H1 (cell line): ENCODE results near the gene PLEKHA5. TPM values are rescaled to one million over a fixed set of nuclear protein-coding genes. Genes with fewer than 3 reads are reported as not detected.
A peak's percentile ranks its signal among the peaks of the same experiment; 100 is the strongest.

Source experiments
- CTCF ChIA-PET: fragments of 300-600 bp; sonication (Branson Sonifier 250); formaldehyde crosslinking; loops from one replicate; lab custom pipeline; 2021; ENCODE audit not compliant: partially characterized antibody; lab: Charles Lee
- POLR2A ChIA-PET: fragments of 300-600 bp; sonication (Branson Sonifier 250); formaldehyde crosslinking; loops from one replicate; lab custom pipeline; 2021; ENCODE audit warnings: inconsistent platforms; ENCODE audit not compliant: partially characterized antibody; lab: Charles Lee
- DNase-seq, 2 experiments: peaks; one replicate each; pipeline versions ENCODE4 v3.0.0 to v3.0.0-alpha.2; 2010 to 2022; ENCODE audit warnings: low spot score in 2 of 2, low read depth in 1 of 2, mixed read lengths in 1 of 2
- FAIRE-seq: peaks from 2 replicates; lab custom pipeline; 2011; peaks lifted over from hg19 to GRCh38; lab: Jason Lieb, UNC
- H2AFZ ChIP-seq: 2 replicates; pipeline ENCODE4 v1.8.1; 2012; ENCODE audit warnings: low read length, inconsistent platforms
- H2AK5ac ChIP-seq: 2 replicates; pipeline ENCODE4 v1.6.1; 2013; ENCODE audit warnings: low read depth, low read length
- H2BK120ac ChIP-seq: replicated peaks from 2 replicates; pipeline ENCODE3; 2013; ENCODE audit warnings: low read depth, low read length, inconsistent platforms
- H2BK12ac ChIP-seq: 2 replicates; pipeline ENCODE4 v1.6.1; 2013; ENCODE audit warnings: low read depth, low read length
- H2BK15ac ChIP-seq: 2 replicates; pipeline ENCODE4 v1.6.1; 2013; ENCODE audit warnings: low read length
- H2BK20ac ChIP-seq: 2 replicates; pipeline ENCODE4 v1.6.1; 2013; ENCODE audit warnings: low read length
- H2BK5ac ChIP-seq: 2 replicates; pipeline ENCODE4 v1.6.1; 2013; ENCODE audit warnings: low read depth, low read length
- H3K14ac ChIP-seq: 2 replicates; pipeline ENCODE4 v1.6.1; 2013; ENCODE audit warnings: inconsistent platforms; ENCODE audit not compliant: insufficient read length
- H3K18ac ChIP-seq: 2 replicates; pipeline ENCODE4 v1.6.1; 2013; ENCODE audit warnings: low read length; ENCODE audit errors: extremely low read depth
- H3K23ac ChIP-seq: 2 replicates; pipeline ENCODE4 v1.6.1; 2013; ENCODE audit warnings: inconsistent platforms; ENCODE audit not compliant: insufficient read length
- H3K23me2 ChIP-seq: 2 replicates; pipeline ENCODE4 v1.6.1; 2013; ENCODE audit warnings: low read depth, low read length
- H3K27ac ChIP-seq: 2 replicates; pipeline ENCODE4 v1.6.1; 2011; ENCODE audit warnings: low read depth, low read length, inconsistent platforms
- H3K27me3 ChIP-seq, 4 experiments: replicated peaks in 1 of 4; 1 replicate in 1 of 4; 2 replicates in 3 of 4; pipeline versions ENCODE4 v1.6.1 to v1.8.1; 2011 to 2013; ENCODE audit warnings: low read length in 3 of 4, mild to moderate bottlenecking in 3 of 4, inconsistent platforms in 2 of 4, mixed read lengths in 2 of 4, moderate library complexity in 1 of 4; ENCODE audit not compliant: control insufficient read depth in 3 of 4, insufficient read depth in 3 of 4; ENCODE audit errors: extremely low read depth in 1 of 4
- H3K36me3 ChIP-seq, 4 experiments: 2 replicates each; pipeline versions ENCODE4 v1.6.1 to v1.8.1; 2011 to 2013; ENCODE audit warnings: mild to moderate bottlenecking in 4 of 4, low read length in 3 of 4, moderate library complexity in 2 of 4, control low read depth in 1 of 4, inconsistent platforms in 1 of 4; ENCODE audit not compliant: insufficient read depth in 4 of 4, control insufficient read depth in 2 of 4
- H3K4ac ChIP-seq: replicated peaks from 2 replicates; pipeline ENCODE3; 2013; ENCODE audit warnings: low read length, low read depth, mixed read lengths, inconsistent platforms; ENCODE audit not compliant: insufficient read length
- H3K4me1 ChIP-seq, 4 experiments: replicated peaks in 1 of 4; 1 replicate in 1 of 4; 2 replicates in 3 of 4; pipeline versions ENCODE4 v1.6.1 to v1.8.1; 2011 to 2013; ENCODE audit warnings: low read length in 3 of 4, inconsistent platforms in 2 of 4, mixed read lengths in 1 of 4; ENCODE audit not compliant: insufficient read depth in 4 of 4, control insufficient read depth in 3 of 4
- H3K4me2 ChIP-seq, 2 experiments: 2 replicates each; pipeline versions ENCODE4 v1.6.1 to v1.8.1; 2011 to 2013; ENCODE audit warnings: low read depth in 2 of 2, low read length in 2 of 2, control low read depth in 1 of 2, inconsistent platforms in 1 of 2, mild to moderate bottlenecking in 1 of 2; ENCODE audit not compliant: insufficient read depth in 1 of 2
- H3K4me3 ChIP-seq, 4 experiments: fragments of 200-600, 300-600 bp in 1 of 4; sonication (generic), shearing (Covaris generic), sonication (Bioruptor Twin) in 1 of 4; 2 replicates each; pipeline versions ENCODE4 v1.5.1 to v1.8.1; 2011 to 2016; ENCODE audit warnings: low read length in 4 of 4, low read depth in 3 of 4, control low read depth in 2 of 4, inconsistent platforms in 2 of 4, mild to moderate bottlenecking in 2 of 4, mixed read lengths in 1 of 4, moderate library complexity in 1 of 4; ENCODE audit not compliant: insufficient read depth in 2 of 4; ENCODE audit errors: extremely low read depth in 1 of 4
- H3K56ac ChIP-seq: replicated peaks from 2 replicates; pipeline ENCODE3; 2013; ENCODE audit warnings: low read depth, mild to moderate bottlenecking, mixed read lengths, low read length, inconsistent platforms; ENCODE audit not compliant: insufficient read length
- H3K79me1 ChIP-seq: 2 replicates; pipeline ENCODE4 v1.6.1; 2013; ENCODE audit warnings: low read depth, low read length, control low read depth
- H3K79me2 ChIP-seq, 2 experiments: 2 replicates each; pipeline versions ENCODE4 v1.6.1 to v1.8.1; 2012 to 2013; ENCODE audit warnings: low read length in 2 of 2, mild to moderate bottlenecking in 2 of 2, inconsistent platforms in 1 of 2; ENCODE audit not compliant: insufficient read depth in 2 of 2, control insufficient read depth in 1 of 2
- H3K9ac ChIP-seq, 4 experiments: replicated peaks in 1 of 4; 1 replicate in 1 of 4; 2 replicates in 3 of 4; pipeline versions ENCODE4 v1.6.1 to v1.8.1; 2011 to 2013; ENCODE audit warnings: low read depth in 3 of 4, low read length in 3 of 4, control low read depth in 2 of 4, mild to moderate bottlenecking in 2 of 4, moderate library complexity in 2 of 4, inconsistent platforms in 1 of 4; ENCODE audit errors: extremely low read depth in 1 of 4
- H3K9me3 ChIP-seq, 2 experiments: 2 replicates each; pipeline versions ENCODE4 v1.6.1 to v1.8.1; 2012 to 2013; ENCODE audit warnings: mild to moderate bottlenecking in 2 of 2, moderate library complexity in 2 of 2, control low read depth in 1 of 2, inconsistent platforms in 1 of 2, low read depth in 1 of 2, low read length in 1 of 2, mixed read lengths in 1 of 2; ENCODE audit not compliant: insufficient read depth in 2 of 2
- H4K20me1 ChIP-seq, 2 experiments: replicated peaks in 1 of 2; 2 replicates each; pipeline versions ENCODE3 to v1.8.1; 2011 to 2013; ENCODE audit warnings: inconsistent platforms in 2 of 2, low read length in 2 of 2, mild to moderate bottlenecking in 1 of 2; ENCODE audit not compliant: insufficient read depth in 2 of 2, control insufficient read depth in 1 of 2
- H4K5ac ChIP-seq: 2 replicates; pipeline ENCODE4 v1.6.1; 2013; ENCODE audit warnings: low read length, low read depth, mixed read lengths, inconsistent platforms; ENCODE audit not compliant: insufficient read length
- H4K8ac ChIP-seq: 2 replicates; pipeline ENCODE4 v1.8.0; 2013; ENCODE audit warnings: mild to moderate bottlenecking, moderate library complexity, low read length, inconsistent platforms; ENCODE audit not compliant: insufficient read depth; ENCODE audit errors: extremely low read depth
- H4K91ac ChIP-seq: replicated peaks from 2 replicates; pipeline ENCODE3; 2013; ENCODE audit warnings: low read length, mixed read lengths, inconsistent platforms; ENCODE audit not compliant: insufficient read length
- CHD1 ChIP-seq: IDR thresholded peaks from 2 replicates; pipeline ENCODE4 v1.6.1; 2012; ENCODE audit warnings: low read depth, low read length, improper control_type of control experiment
- CHD2 ChIP-seq: IDR thresholded peaks from 2 replicates; pipeline ENCODE4 v1.6.1; 2012; ENCODE audit warnings: low read length, improper control_type of control experiment
- GABPA ChIP-seq: IDR thresholded peaks from 2 replicates; pipeline ENCODE4 v1.6.1; 2011; ENCODE audit warnings: mild to moderate bottlenecking, low read length, moderate library complexity, borderline replicate concordance; ENCODE audit not compliant: insufficient read depth
- HDAC6 ChIP-seq: IDR thresholded peaks from one replicate; pipeline ENCODE4 v1.7.1; 2012; ENCODE audit warnings: low read depth, mild to moderate bottlenecking, inconsistent platforms, low read length, moderate library complexity
- JUND ChIP-seq: IDR thresholded peaks from 2 replicates; pipeline ENCODE4 v1.6.1; 2011; ENCODE audit warnings: mild to moderate bottlenecking, improper control_type of control experiment, low read length
- NRF1 ChIP-seq: IDR thresholded peaks from 2 replicates; pipeline ENCODE4 v1.6.1; 2011; ENCODE audit warnings: mild to moderate bottlenecking, low read depth, low read length, improper control_type of control experiment
- RNF2 ChIP-seq: fragments of 200-900, 300-1000 bp; sonication (generic); IDR thresholded peaks from 2 replicates; pipeline ENCODE4 v1.7.1; 2016; ENCODE audit warnings: borderline replicate concordance, low read depth, mild to moderate bottlenecking, antibody characterized with exemption, low read length; ENCODE audit not compliant: poor library complexity, severe bottlenecking; ENCODE audit errors: missing control alignments
- SAP30 ChIP-seq: fragments of 300-600 bp; sonication (generic); IDR thresholded peaks from 2 replicates; pipeline ENCODE4 v1.7.1; 2012; ENCODE audit warnings: low read length, moderate library complexity, mild to moderate bottlenecking, inconsistent platforms; ENCODE audit not compliant: insufficient read depth, insufficient replicate concordance
- SP4 ChIP-seq: IDR thresholded peaks from 2 replicates; pipeline ENCODE4 v1.6.1; 2012; ENCODE audit warnings: low read length, inconsistent platforms
- SRF ChIP-seq: IDR thresholded peaks from 2 replicates; pipeline ENCODE4 v1.6.1; 2011; ENCODE audit warnings: mild to moderate bottlenecking, low read depth, low read length, moderate library complexity
- TEAD4 ChIP-seq: IDR thresholded peaks from 2 replicates; pipeline ENCODE4 v1.6.1; 2012; ENCODE audit warnings: low read depth, low read length, inconsistent platforms, mixed read lengths
- USF2 ChIP-seq: IDR thresholded peaks from 2 replicates; pipeline ENCODE4 v1.6.1; 2011; ENCODE audit warnings: low read length, improper control_type of control experiment
- YY1 ChIP-seq: IDR thresholded peaks from 2 replicates; pipeline ENCODE4 v1.6.1; 2011; ENCODE audit warnings: low read depth, mild to moderate bottlenecking, low read length
- whole genome bisulfite sequencing, 2 experiments: shearing (Covaris generic) in 1 of 2; methylation state at CpG; one replicate each; pipeline versions ENCODE4 v1.1.6 to v1.1.7; 2013 to 2015; ENCODE audit warnings: low lambda C conversion rate in 2 of 2, mixed read lengths in 2 of 2, inconsistent platforms in 1 of 2, low coverage in 1 of 2, missing lambda C conversion rate in 1 of 2; ENCODE audit not compliant: insufficient replicate concordance in 2 of 2, insufficient coverage in 1 of 2, insufficient read length in 1 of 2; ENCODE audit errors: extremely low coverage in 1 of 2, missing lambda C conversion rate in 1 of 2; 5-methylcytosine and 5-hydroxymethylcytosine counted together
- polyA plus RNA-seq, 7 experiments: library from polyadenylated mRNA; depleted of rRNA in 3 of 7; stranded (reverse) in 5 of 7; unstranded in 2 of 7; fragments of >200 nt in 5 of 7; fragments of 200-250 nt in 2 of 7; gene quantifications; 1 replicate in 5 of 7; 2 replicates in 1 of 7; 4 replicates in 1 of 7; pipeline versions ENCODE4 v1.2.1 to v1.2.3, GENCODE V29; 2011 to 2013; ENCODE audit warnings: missing spikeins in 2 of 7, mixed read lengths in 2 of 7
- total RNA-seq: library from RNA; stranded (reverse); fragmentation: NEBNext Ultra II Directional; extraction: Animal tissue kit (Norgen Biotek cat#: 25700); gene quantifications from 2 replicates; pipeline ENCODE4 v1.2.1, GENCODE V29; 2021

PLEKHA5 gene
- total and polyA plus RNA-seq, 2 of the 8 experiments (the other 6 are each of a cell fraction or from before 2014, with no cell fraction given) = 17.2 to 66.1 TPM

- H3K27ac ChIP-seq = no peak overlapping the region
- H3K9me3 ChIP-seq = no peaks in the 10 kb centered on the region
- H2BK12ac ChIP-seq = 0 out of 2 replicates have a peak overlapping the region, but pooled peaks have one; percentile 1
- H3K4me3 ChIP-seq = no peak overlapping the region
- no peaks in the 10 kb centered on the region for H3K79me2 ChIP-seq
- ChIA-PET POLR2A (interaction anchor here (1.5 to 2.8 kb wide), 2 partner anchors 13 to 38 kb away, joined by 3 to 11 read pairs; partner anchors contain the start of gene AEBP2), CTCF (interaction anchor here (0.9 to 1.9 kb wide), 4 partner anchors 12 to 242 kb away, joined by 3 to 5 read pairs (median 4); no protein-coding TSS in a partner anchor)
- no peak overlapping the region for H3K4ac ChIP-seq
- WGBS, 2 experiments = 88% methylated on average over 4 of the region's 6 CpGs; no CpG with 5 or more reads in 1 of the 2 experiments
- peak overlapping the region; percentile 78; the same call in 1 of the 2 replicates for H2AFZ ChIP-seq
- H3K79me1 ChIP-seq = no peaks in the 10 kb centered on the region
- H4K5ac ChIP-seq = no peak overlapping the region
- H3K23me2 ChIP-seq = no peaks in the 10 kb centered on the region
- H2BK20ac ChIP-seq = no peak overlapping the region
- no peak overlapping the region for H4K91ac ChIP-seq
- no peak for FAIRE-seq
- no peaks in the 10 kb centered on the region for H3K27me3 ChIP-seq
- H3K23ac ChIP-seq = no peak overlapping the region
- no peak overlapping the region for H3K14ac ChIP-seq
- no peak overlapping the region for H3K9ac ChIP-seq
- no peak for DNase-seq
- H3K18ac ChIP-seq = no peak overlapping the region
- H3K36me3 ChIP-seq = no peaks in the 10 kb centered on the region
- H2AK5ac ChIP-seq = no peak overlapping the region
- no peak overlapping the region for H4K8ac ChIP-seq
- H3K4me2 ChIP-seq = no peak overlapping the region
- H3K56ac ChIP-seq = no peak overlapping the region
- no peaks in the 10 kb centered on the region for H4K20me1 ChIP-seq
- no peak overlapping the region for H2BK5ac ChIP-seq
- no peak overlapping the region for H2BK120ac ChIP-seq
- peaks cover 0 to 4% (median 0%) of the 10 kb centered on the region in 4 experiments; a peak in 2 of 7 replicates for H3K4me1 ChIP-seq
- no peak overlapping the region for H2BK15ac ChIP-seq
- TF ChIP-seq TEAD4 = no peak
- TF ChIP-seq NRF1 = no peak
- no peak for TF ChIP-seq RNF2
- no peak for TF ChIP-seq HDAC6
- no peak for TF ChIP-seq SAP30
- TF ChIP-seq JUND = no peak
- TF ChIP-seq USF2 = no peak
- no peak for TF ChIP-seq YY1
- TF ChIP-seq CHD2 = no peak
- no peak for TF ChIP-seq SP4
- no peak for TF ChIP-seq SRF
- no peak for TF ChIP-seq CHD1
- no peak for TF ChIP-seq GABPA
Measured at GRCh38 chr12:19402211-19402610, 272.7 kb downstream of the PLEKHA5 start.
